K562 (cell line): Measurements from ENCODE around the gene PPP1R3C. TPM values are rescaled to one million over a fixed set of nuclear protein-coding genes. Genes with fewer than 3 reads are reported as not detected.

ENCODE experiments used
- C11orf30 ChIP-seq: fragments of 450-650 bp; IDR thresholded peaks from 2 replicates; pipeline ENCODE4 v1.6.1; 2016; ENCODE audit warnings: low read depth, mild to moderate bottlenecking
- E2F3 ChIP-seq: fragments of 250-450 bp; sonication (Bioruptor Pico); IDR thresholded peaks from 2 replicates; pipeline ENCODE4 v1.4.0; 2020; ENCODE audit warnings: mild to moderate bottlenecking
- GATA2 ChIP-seq: sonication (generic); formaldehyde crosslinking; IDR thresholded peaks from 2 replicates; pipeline ENCODE4 v1.4.0; 2020; ENCODE audit warnings: mild to moderate bottlenecking, missing genetic modification reagents
- HDGF ChIP-seq: fragments of 450-650 bp; IDR thresholded peaks from 2 replicates; pipeline ENCODE4 v1.6.1; 2016
- KDM4B ChIP-seq, 2 experiments: fragments of 450-650 bp in 1 of 2; sonication (generic) in 1 of 2; IDR thresholded peaks; 2 replicates each; pipeline ENCODE4 v1.6.1; 2016 to 2017; ENCODE audit warnings: borderline replicate concordance in 2 of 2, antibody characterized with exemption in 1 of 2, low read depth in 1 of 2, mild to moderate bottlenecking in 1 of 2
- MLX ChIP-seq, 2 experiments: fragments of 450-650 bp in 1 of 2; sonication (generic) in 1 of 2; formaldehyde crosslinking; conservative IDR thresholded peaks; 2 replicates each; pipeline versions ENCODE4 v1.4.0 to v1.8.1; 2020 to 2022; ENCODE audit warnings: mild to moderate bottlenecking in 1 of 2, missing genetic modification reagents in 1 of 2
- NFE2 ChIP-seq: IDR thresholded peaks from 2 replicates; pipeline ENCODE4 v1.6.1; 2014; ENCODE audit warnings: antibody characterized with exemption, low read depth
- TCF7 ChIP-seq: sonication (generic); IDR thresholded peaks from 2 replicates; pipeline ENCODE4 v1.6.1; 2016; ENCODE audit warnings: antibody characterized with exemption, borderline replicate concordance
- ZBTB1 ChIP-seq: sonication (generic); formaldehyde crosslinking; IDR thresholded peaks from 2 replicates; pipeline ENCODE4 v1.8.1; 2023; ENCODE audit warnings: missing genetic modification reagents, low read depth, mild to moderate bottlenecking, borderline replicate concordance
- ZNF239 ChIP-seq: fragments of 250-450 bp; sonication (Bioruptor Pico); IDR thresholded peaks from 2 replicates; pipeline ENCODE4 v1.4.0; 2020; ENCODE audit warnings: mild to moderate bottlenecking
- ZNF431 ChIP-seq: sonication (generic); formaldehyde crosslinking; IDR thresholded peaks from 2 replicates; pipeline ENCODE4 v1.8.0; 2022; ENCODE audit warnings: mild to moderate bottlenecking, missing genetic modification reagents
- ZNF551 ChIP-seq: fragments of 250-450 bp; sonication (Bioruptor Pico); IDR thresholded peaks from 2 replicates; pipeline ENCODE4 v1.5.0; 2021; ENCODE audit warnings: mild to moderate bottlenecking, moderate library complexity
- polyA plus RNA-seq, 8 experiments: library from polyadenylated mRNA; depleted of rRNA in 4 of 8; stranded (reverse) in 5 of 8; unstranded in 3 of 8; fragments of >200 nt; fragmentation: Nextera tagmentation in 2 of 8; fragmentation: Illumina TruSeq in 1 of 8; extraction: Ambion mirVana in 2 of 8; extraction: Trizol in 1 of 8; gene quantifications; 2 replicates each; pipeline versions ENCODE4 v1.2.1 to v1.2.3, GENCODE V29; 2011 to 2014; ENCODE audit warnings: inconsistent platforms in 1 of 8, missing spikeins in 1 of 8
- total RNA-seq, 7 experiments: library from RNA; depleted of rRNA in 6 of 7; stranded (reverse); fragments of >200 nt in 6 of 7; fragmentation: Illumina TruSeq in 2 of 7; extraction: Trizol in 2 of 7; gene quantifications; 2 replicates each; pipeline versions ENCODE4 v1.2.1 to v1.2.3, GENCODE V29; 2011 to 2021; ENCODE audit warnings: low replicate concordance in 1 of 7
- TF ChIP-seq, protein P1 (sequence below): fragments of 250-450 bp; sonication (Bioruptor Pico); IDR thresholded peaks from 2 replicates; pipeline ENCODE4 v1.4.0; 2020; ENCODE audit warnings: mild to moderate bottlenecking, moderate library complexity, borderline replicate concordance
- TF ChIP-seq, protein P2 (sequence below): sonication (generic); formaldehyde crosslinking; IDR thresholded peaks from 2 replicates; pipeline ENCODE4 v1.8.0; 2023; ENCODE audit warnings: mild to moderate bottlenecking, missing genetic modification reagents
- TF ChIP-seq, protein P3 (sequence below), 3 experiments: fragments of 200-800 bp in 1 of 3; fragments of 250-450 bp in 1 of 3; fragments of 450-650 bp in 1 of 3; sonication (Bioruptor Pico) in 1 of 3; sonication (Bioruptor generic) in 1 of 3; formaldehyde crosslinking in 1 of 3; IDR thresholded peaks; 2 replicates each; pipeline versions ENCODE4 v1.6.1 to v1.8.0; 2016 to 2022; ENCODE audit warnings: mild to moderate bottlenecking in 2 of 3, missing genetic modification characterization in 2 of 3, missing compliant biosample characterization in 1 of 3, moderate library complexity in 1 of 3
- TF ChIP-seq, protein P4 (sequence below), 2 experiments: fragments of 200-800 bp in 1 of 2; sonication (Bioruptor generic) in 1 of 2; sonication (generic) in 1 of 2; formaldehyde crosslinking in 1 of 2; IDR thresholded peaks in 1 of 2; conservative IDR thresholded peaks in 1 of 2; 2 replicates each; pipeline versions ENCODE4 v1.5.0 to v1.6.1; 2016 to 2020; ENCODE audit warnings: missing compliant biosample characterization in 1 of 2, missing genetic modification characterization in 1 of 2, missing genetic modification reagents in 1 of 2

Gene PPP1R3C
- total and polyA plus RNA-seq, 9 of the 15 experiments (the other 6 are each of a cell fraction or from before 2014, with no cell fraction given): 0.06 to 0.24 (median 0.12) TPM; not detected in 3

DNA sequence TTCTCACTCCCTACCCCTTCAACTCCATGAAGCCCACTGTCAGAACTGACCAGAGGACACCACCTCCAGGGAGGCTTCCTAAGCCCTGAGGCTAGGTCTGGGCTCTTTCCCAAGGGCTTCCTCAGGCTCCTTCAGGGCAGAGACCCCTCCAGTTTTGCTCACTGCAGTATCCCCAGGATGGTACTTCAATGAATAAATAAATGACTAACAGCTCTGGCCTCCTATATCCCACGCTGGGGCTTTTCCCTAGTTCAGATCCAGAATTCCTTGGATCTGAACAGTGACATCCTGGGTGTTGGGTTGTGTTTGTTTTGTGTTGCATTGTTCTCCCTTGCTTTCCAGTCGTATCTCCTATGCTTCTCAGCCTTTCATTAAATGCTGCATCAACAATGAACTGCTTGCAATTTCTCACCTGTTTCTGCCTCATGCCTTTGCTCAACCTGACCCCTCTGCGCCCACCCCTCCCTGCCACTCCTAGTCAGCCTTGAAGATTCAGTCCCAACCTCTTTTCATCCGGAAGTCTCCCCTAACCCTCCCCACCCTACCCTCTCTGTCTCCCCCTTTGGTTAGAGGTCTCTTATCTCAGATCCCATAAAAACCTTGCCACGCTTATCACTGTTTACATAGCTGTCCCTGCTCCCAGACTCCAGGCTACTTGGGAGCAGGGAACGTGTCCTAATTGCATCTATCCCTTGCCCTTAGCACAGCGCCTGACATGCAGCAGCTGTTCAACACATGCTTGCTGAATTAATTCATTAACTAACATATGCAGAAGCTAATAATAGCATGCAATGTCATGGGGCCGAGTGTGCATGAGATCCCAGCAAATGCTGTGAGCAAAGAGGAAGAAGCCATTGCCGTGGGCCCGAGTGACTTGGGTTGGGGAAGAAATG, 41.7 kb downstream of the PPP1R3C start (continued):
- TF ChIP-seq ZNF431 (CRISPR knock-in tag) (no peak), TCF7 (no peak), KDM4B (IDR thresholded peaks at IDR 0.05; ENCODE audit: borderline replicate concordance in 2 of 2, low read depth in 1 of 2) (no peak), E2F3 (CRISPR knock-in tag) (no peak), ZNF551 (no peak), GATA2 (CRISPR knock-in tag) (no peak), ZBTB1 (CRISPR knock-in tag) (no peak), MLX (CRISPR knock-in tag; conservative IDR thresholded peaks at IDR 0.05) (no peak), NFE2 (0 out of 2 replicates have a peak, but pooled peaks have one; percentile 5), C11orf30 (no peak), ZNF239 (no peak), HDGF (no peak)
- TF ChIP-seq, protein P1, sequence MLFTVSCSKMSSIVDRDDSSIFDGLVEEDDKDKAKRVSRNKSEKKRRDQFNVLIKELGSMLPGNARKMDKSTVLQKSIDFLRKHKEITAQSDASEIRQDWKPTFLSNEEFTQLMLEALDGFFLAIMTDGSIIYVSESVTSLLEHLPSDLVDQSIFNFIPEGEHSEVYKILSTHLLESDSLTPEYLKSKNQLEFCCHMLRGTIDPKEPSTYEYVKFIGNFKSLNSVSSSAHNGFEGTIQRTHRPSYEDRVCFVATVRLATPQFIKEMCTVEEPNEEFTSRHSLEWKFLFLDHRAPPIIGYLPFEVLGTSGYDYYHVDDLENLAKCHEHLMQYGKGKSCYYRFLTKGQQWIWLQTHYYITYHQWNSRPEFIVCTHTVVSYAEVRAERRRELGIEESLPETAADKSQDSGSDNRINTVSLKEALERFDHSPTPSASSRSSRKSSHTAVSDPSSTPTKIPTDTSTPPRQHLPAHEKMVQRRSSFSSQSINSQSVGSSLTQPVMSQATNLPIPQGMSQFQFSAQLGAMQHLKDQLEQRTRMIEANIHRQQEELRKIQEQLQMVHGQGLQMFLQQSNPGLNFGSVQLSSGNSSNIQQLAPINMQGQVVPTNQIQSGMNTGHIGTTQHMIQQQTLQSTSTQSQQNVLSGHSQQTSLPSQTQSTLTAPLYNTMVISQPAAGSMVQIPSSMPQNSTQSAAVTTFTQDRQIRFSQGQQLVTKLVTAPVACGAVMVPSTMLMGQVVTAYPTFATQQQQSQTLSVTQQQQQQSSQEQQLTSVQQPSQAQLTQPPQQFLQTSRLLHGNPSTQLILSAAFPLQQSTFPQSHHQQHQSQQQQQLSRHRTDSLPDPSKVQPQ: no peak
- TF ChIP-seq, protein P2, sequence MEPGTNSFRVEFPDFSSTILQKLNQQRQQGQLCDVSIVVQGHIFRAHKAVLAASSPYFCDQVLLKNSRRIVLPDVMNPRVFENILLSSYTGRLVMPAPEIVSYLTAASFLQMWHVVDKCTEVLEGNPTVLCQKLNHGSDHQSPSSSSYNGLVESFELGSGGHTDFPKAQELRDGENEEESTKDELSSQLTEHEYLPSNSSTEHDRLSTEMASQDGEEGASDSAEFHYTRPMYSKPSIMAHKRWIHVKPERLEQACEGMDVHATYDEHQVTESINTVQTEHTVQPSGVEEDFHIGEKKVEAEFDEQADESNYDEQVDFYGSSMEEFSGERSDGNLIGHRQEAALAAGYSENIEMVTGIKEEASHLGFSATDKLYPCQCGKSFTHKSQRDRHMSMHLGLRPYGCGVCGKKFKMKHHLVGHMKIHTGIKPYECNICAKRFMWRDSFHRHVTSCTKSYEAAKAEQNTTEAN (CRISPR knock-in tag): no peak
- TF ChIP-seq, protein P3, sequence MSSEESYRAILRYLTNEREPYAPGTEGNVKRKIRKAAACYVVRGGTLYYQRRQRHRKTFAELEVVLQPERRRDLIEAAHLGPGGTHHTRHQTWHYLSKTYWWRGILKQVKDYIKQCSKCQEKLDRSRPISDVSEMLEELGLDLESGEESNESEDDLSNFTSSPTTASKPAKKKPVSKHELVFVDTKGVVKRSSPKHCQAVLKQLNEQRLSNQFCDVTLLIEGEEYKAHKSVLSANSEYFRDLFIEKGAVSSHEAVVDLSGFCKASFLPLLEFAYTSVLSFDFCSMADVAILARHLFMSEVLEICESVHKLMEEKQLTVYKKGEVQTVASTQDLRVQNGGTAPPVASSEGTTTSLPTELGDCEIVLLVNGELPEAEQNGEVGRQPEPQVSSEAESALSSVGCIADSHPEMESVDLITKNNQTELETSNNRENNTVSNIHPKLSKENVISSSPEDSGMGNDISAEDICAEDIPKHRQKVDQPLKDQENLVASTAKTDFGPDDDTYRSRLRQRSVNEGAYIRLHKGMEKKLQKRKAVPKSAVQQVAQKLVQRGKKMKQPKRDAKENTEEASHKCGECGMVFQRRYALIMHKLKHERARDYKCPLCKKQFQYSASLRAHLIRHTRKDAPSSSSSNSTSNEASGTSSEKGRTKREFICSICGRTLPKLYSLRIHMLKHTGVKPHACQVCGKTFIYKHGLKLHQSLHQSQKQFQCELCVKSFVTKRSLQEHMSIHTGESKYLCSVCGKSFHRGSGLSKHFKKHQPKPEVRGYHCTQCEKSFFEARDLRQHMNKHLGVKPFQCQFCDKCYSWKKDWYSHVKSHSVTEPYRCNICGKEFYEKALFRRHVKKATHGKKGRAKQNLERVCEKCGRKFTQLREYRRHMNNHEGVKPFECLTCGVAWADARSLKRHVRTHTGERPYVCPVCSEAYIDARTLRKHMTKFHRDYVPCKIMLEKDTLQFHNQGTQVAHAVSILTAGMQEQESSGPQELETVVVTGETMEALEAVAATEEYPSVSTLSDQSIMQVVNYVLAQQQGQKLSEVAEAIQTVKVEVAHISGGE (CRISPR knock-in tag; IDR thresholded peaks at IDR 0.05): no peak
- TF ChIP-seq, protein P4, sequence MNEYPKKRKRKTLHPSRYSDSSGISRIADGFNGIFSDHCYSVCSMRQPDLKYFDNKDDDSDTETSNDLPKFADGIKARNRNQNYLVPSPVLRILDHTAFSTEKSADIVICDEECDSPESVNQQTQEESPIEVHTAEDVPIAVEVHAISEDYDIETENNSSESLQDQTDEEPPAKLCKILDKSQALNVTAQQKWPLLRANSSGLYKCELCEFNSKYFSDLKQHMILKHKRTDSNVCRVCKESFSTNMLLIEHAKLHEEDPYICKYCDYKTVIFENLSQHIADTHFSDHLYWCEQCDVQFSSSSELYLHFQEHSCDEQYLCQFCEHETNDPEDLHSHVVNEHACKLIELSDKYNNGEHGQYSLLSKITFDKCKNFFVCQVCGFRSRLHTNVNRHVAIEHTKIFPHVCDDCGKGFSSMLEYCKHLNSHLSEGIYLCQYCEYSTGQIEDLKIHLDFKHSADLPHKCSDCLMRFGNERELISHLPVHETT (CRISPR knock-in tag; conservative IDR thresholded peaks at IDR 0.05 in 1 of 2, IDR thresholded peaks at IDR 0.05 in 1 of 2): no peak
